Liver (tissue), 9 donors: ENCODE data around the gene UBE2E2. TPM values are rescaled to one million over a fixed set of nuclear protein-coding genes. Genes with fewer than 3 reads are reported as not detected.

ENCODE experiments used
- DNase-seq: peaks from one replicate; pipeline ENCODE4 v3.0.0-alpha.2; 2017; ENCODE audit warnings: low spot score
- H3K27ac ChIP-seq, 2 donors: one replicate each; pipeline ENCODE4 v1.7.0; 2013; ENCODE audit warnings: inconsistent platforms in 2 of 2, low read length in 2 of 2, control low read depth in 1 of 2, low read depth in 1 of 2, mild to moderate bottlenecking in 1 of 2
- H3K27me3 ChIP-seq, 4 donors: one replicate each; pipeline versions ENCODE4 v1.6.1 to v1.7.0; 2013; ENCODE audit warnings: low read length in 3 of 4, inconsistent platforms in 1 of 4, mild to moderate bottlenecking in 1 of 4, moderate library complexity in 1 of 4; ENCODE audit not compliant: control insufficient read depth in 4 of 4, insufficient read depth in 4 of 4
- H3K36me3 ChIP-seq, 4 donors: one replicate each; pipeline versions ENCODE4 v1.6.1 to v1.7.0; 2013; ENCODE audit warnings: low read length in 3 of 4, mild to moderate bottlenecking in 3 of 4, low read depth in 1 of 4, moderate library complexity in 1 of 4; ENCODE audit not compliant: control insufficient read depth in 4 of 4, insufficient read depth in 3 of 4
- H3K4me1 ChIP-seq, 4 donors: one replicate each; pipeline versions ENCODE4 v1.6.1 to v1.7.0; 2013; ENCODE audit warnings: low read length in 3 of 4, mild to moderate bottlenecking in 3 of 4, moderate library complexity in 1 of 4; ENCODE audit not compliant: control insufficient read depth in 4 of 4, insufficient read depth in 4 of 4
- H3K4me3 ChIP-seq, 3 donors: one replicate each; pipeline versions ENCODE4 v1.6.1 to v1.7.0; 2013; ENCODE audit warnings: low read length in 3 of 3, control low read depth in 1 of 3, low read depth in 1 of 3, mild to moderate bottlenecking in 1 of 3
- H3K9ac ChIP-seq, 2 donors: one replicate each; pipeline ENCODE4 v1.7.0; 2013; ENCODE audit warnings: low read length in 2 of 2, mild to moderate bottlenecking in 2 of 2, moderate library complexity in 2 of 2, control low read depth in 1 of 2, low read depth in 1 of 2
- H3K9me3 ChIP-seq, 4 donors: one replicate each; pipeline versions ENCODE4 v1.6.1 to v1.7.0; 2013; ENCODE audit warnings: low read length in 3 of 4; ENCODE audit not compliant: control insufficient read depth in 4 of 4
- CTCF ChIP-seq: fragments of 150-350 bp; IDR thresholded peaks from 2 replicates; pipeline ENCODE4 v1.5.1; 2017; ENCODE audit warnings: improper control_type of control experiment, low read depth, low read length; ENCODE audit not compliant: missing input control
- FOXA1 ChIP-seq: IDR thresholded peaks from 2 replicates; pipeline ENCODE4 v1.6.1; 2016; ENCODE audit warnings: antibody characterized with exemption
- FOXA2 ChIP-seq: IDR thresholded peaks from 2 replicates; pipeline ENCODE4 v1.6.1; 2016; ENCODE audit warnings: antibody characterized with exemption
- GABPA ChIP-seq, 2 donors: IDR thresholded peaks in 1 of 2; conservative IDR thresholded peaks in 1 of 2; 2 replicates each; pipeline ENCODE4 v1.6.1; 2016; ENCODE audit warnings: antibody characterized with exemption in 2 of 2, mild to moderate bottlenecking in 1 of 2, moderate library complexity in 1 of 2
- JUND ChIP-seq, 2 donors: IDR thresholded peaks; 2 replicates each; pipeline ENCODE4 v1.6.1; 2016; ENCODE audit warnings: antibody characterized with exemption in 2 of 2
- MAX ChIP-seq: IDR thresholded peaks from 2 replicates; pipeline ENCODE4 v1.6.1; 2016; ENCODE audit warnings: antibody characterized with exemption
- RAD21 ChIP-seq, 2 donors: IDR thresholded peaks; 2 replicates each; pipeline ENCODE4 v1.6.1; 2016; ENCODE audit warnings: antibody characterized with exemption in 2 of 2, mild to moderate bottlenecking in 2 of 2
- REST ChIP-seq: IDR thresholded peaks from 2 replicates; pipeline ENCODE4 v1.6.1; 2016; ENCODE audit warnings: antibody characterized with exemption, mild to moderate bottlenecking
- RXRA ChIP-seq, 2 donors: IDR thresholded peaks; 2 replicates each; pipeline ENCODE4 v1.6.1; 2017 to 2018; ENCODE audit warnings: antibody characterized with exemption in 2 of 2, mild to moderate bottlenecking in 1 of 2
- TAF1 ChIP-seq: conservative IDR thresholded peaks from 2 replicates; pipeline ENCODE4 v1.6.1; 2016; ENCODE audit warnings: antibody characterized with exemption, mild to moderate bottlenecking
- YY1 ChIP-seq: IDR thresholded peaks from 2 replicates; pipeline ENCODE4 v1.6.1; 2016; ENCODE audit warnings: antibody characterized with exemption, mild to moderate bottlenecking
- ZBTB33 ChIP-seq: IDR thresholded peaks from 2 replicates; pipeline ENCODE4 v1.6.1; 2016; ENCODE audit warnings: antibody characterized with exemption
- WGBS: extraction: QIAGEN DNeasy Blood & Tissue Kit; methylation state at CpG from one replicate; pipeline ENCODE4 v1.1.7; 2013; 5-methylcytosine and 5-hydroxymethylcytosine counted together
- polyA plus RNA-seq, 2 donors: library from polyadenylated mRNA; stranded (reverse) in 1 of 2; unstranded in 1 of 2; fragments of 200-250 nt in 1 of 2; fragments of >200 nt in 1 of 2; fragmentation: Nextera tagmentation in 1 of 2; extraction: Ambion mirVana in 1 of 2; gene quantifications; one replicate each; pipeline versions ENCODE4 v1.2.1 to v1.2.3, GENCODE V29; 2013 to 2015
- total RNA-seq, 2 donors: library from RNA; depleted of rRNA; stranded (reverse); fragments of >200 nt; gene quantifications; one replicate each; pipeline ENCODE4 v1.2.3, GENCODE V29; 2014
- donor health status: healthy.
- donor health status: healthy.
- donor health status: healthy.
- donor health status: healthy.
- donor health status: healthy.

UBE2E2 gene
- total and polyA plus RNA-seq, 4 donors, result 9.0 to 27.8 (median 16.8) TPM

GRCh38 chr3:23372285-23372684 is 169.2 kb downstream of the UBE2E2 start:
- DNase-seq, result no peak
- no peaks in the 10 kb centered on the region for H3K9me3 ChIP-seq
- no peak overlapping the region for H3K9ac ChIP-seq
- WGBS, result 73% methylated on average over 1 of the region's 1 CpG
- peaks cover 0 to 2% (median 0%) of the 10 kb centered on the region in 4 donors for H3K4me1 ChIP-seq
- TF ChIP-seq ZBTB33 (no peak), YY1 (no peak), FOXA1 (no peak), RXRA (IDR thresholded peaks at IDR 0.05) (peak in 1 of 2 donors; percentile 26), CTCF (peak; percentile 24), RAD21 (IDR thresholded peaks at IDR 0.05) (peak; percentile 15 to 46)
- H3K36me3 ChIP-seq, result no peaks in the 10 kb centered on the region
- H3K27ac ChIP-seq, result no peak overlapping the region
- H3K27me3 ChIP-seq, result no peaks in the 10 kb centered on the region
- H3K4me3 ChIP-seq, result no peak overlapping the region

GRCh38 chr3:23376516-23377248 is 173.6 kb downstream of the UBE2E2 start:
- no peak for DNase-seq
- 95% methylated on average over 3 of the region's 3 CpGs for WGBS
- H3K27me3 ChIP-seq, result no peaks in the 10 kb centered on the region
- TF ChIP-seq JUND (IDR thresholded peaks at IDR 0.05) (no peak), FOXA1 (no peak), GABPA (IDR thresholded peaks at IDR 0.05 in 1 of 2, conservative IDR thresholded peaks at IDR 0.05 in 1 of 2) (no peak), TAF1 (no peak), MAX (no peak), REST (no peak), FOXA2 (no peak)
- no peaks in the 10 kb centered on the region for H3K9me3 ChIP-seq
- H3K36me3 ChIP-seq, result no peaks in the 10 kb centered on the region
- no peak overlapping the region for H3K27ac ChIP-seq
- H3K4me1 ChIP-seq, result peaks cover 0 to 2% (median 0%) of the 10 kb centered on the region in 4 donors
- H3K9ac ChIP-seq, result no peak overlapping the region
- no peak overlapping the region for H3K4me3 ChIP-seq
